Measurements from ENCODE around the gene SLC47A1.
"Not testable (repeated sequence)": the region's sequence is repeated elsewhere in the genome, so short reads cannot be mapped to it uniquely, and the experiment has no call there.

The SLC47A1 gene

DNA sequence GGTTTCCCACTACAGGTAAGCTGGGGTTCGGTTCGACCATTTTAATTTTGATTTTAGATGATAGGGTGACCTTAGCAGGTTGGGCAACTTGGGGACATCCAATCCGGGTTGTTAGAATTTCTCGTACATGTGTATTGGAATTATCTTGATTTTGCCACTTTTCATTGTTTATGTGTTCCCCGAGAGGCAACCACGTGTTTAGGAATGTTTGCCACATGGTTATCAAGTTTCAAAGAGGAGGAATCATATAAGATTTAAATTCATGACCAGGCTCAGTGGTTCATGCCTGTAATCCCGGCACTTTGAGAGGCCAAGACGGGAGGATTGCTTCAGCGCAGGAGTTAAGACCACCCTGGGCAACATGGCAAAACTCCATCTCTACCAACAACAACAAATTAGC lies 10.0 kb upstream of the SLC47A1 start:
- DNase-seq, result no peak

GRCh38 chr17:19526950-19527349 lies 6.7 kb upstream of the SLC47A1 start:
- not testable (repeated sequence) for DNase-seq

DNA sequence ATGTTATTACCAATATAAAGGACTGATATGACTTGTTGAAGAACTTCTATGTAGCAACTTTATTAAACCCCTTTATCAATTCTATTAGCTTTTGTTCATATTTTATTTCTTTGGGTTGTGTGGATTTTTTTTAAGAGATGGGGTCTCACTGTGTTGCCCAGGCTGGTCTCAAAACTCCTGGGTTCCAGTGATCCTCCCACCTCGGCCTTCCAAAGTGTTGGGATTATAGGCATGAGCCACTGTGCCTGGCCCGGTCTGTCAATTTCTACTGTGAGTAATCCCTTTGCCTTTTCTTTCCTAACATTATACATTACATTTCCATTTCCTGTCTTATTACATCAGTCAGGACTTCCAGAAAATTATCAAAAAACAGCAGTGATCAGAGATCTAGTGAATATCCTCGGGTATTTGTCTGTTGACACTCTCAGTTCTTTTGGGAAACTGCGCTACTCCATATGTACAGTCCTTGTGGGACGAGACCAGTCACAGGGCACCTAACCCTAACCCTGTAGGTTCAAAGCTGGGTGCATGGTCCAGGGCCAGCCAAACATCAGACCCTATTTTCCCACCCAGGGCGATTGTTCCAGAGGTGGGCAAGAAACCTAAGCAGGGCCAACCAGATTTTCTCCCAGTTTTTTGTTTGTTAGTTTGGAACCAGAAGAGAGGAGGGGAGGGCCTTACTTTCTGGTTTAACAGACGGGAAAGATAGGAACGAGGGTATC lies 1.7 kb upstream of the SLC47A1 start:
- no peak for DNase-seq

DNA sequence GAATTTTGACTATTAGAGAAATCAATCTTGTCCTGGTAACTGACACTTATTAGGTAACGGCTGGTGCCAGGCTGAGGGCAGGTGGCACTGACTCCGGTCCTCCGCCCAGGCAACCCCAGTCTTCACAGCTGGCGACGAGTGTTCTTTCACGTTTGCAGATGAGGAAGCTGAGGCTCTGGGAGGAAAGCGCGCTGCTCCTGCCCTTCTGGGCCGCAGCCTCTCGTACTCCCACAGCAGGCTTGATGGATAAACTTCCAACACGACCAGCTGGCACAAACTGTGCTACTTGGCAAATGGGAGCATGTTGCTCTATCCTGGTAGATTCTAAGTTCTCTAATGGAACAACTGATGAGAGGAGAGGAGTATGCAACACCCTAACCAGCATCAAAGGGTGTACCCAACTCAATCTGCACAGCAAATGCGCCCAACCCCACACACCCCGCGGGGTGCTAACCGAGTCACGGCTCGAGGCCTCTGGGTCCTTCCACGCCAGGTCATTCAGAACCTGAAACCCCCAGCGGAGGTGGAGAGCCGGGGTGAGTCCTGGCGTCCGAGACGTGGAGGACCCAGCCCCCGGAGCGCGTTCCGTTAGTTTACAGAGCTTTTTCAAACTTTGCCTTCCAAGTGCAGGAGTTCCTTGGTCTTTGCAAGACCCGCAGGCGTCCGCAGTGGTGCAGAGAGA lies 477 bp upstream of the SLC47A1 start:
- no peak for DNase-seq

DNA sequence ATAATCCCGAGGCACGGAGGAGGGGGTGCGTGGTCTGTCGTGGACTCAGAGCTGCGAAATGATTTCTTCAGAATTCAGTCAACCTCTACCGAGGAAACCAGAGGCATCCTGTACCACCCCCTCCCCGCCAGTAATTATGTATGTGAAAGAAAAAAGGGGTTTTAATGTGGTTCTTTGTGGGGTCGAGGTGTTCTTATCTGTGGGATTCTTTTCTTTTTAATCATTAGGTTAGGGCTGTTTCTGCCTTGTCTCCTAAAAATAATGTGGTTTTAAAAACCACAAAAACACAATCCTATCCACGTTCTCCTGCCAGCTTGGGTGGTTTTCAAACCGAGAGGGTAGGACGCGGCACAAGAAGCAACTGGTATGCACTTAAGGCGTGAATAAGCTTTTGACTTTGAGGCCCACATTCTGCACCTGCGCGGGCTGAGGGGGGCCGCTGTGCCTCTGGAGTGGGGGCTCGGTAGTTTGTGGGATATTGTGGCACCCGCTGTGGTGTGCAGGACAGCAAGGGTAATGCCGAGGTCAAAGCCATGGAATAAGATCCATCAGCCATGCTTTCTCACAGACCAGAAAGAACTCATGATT lies 1.0 kb downstream of the SLC47A1 start:
- no peak for DNase-seq

DNA sequence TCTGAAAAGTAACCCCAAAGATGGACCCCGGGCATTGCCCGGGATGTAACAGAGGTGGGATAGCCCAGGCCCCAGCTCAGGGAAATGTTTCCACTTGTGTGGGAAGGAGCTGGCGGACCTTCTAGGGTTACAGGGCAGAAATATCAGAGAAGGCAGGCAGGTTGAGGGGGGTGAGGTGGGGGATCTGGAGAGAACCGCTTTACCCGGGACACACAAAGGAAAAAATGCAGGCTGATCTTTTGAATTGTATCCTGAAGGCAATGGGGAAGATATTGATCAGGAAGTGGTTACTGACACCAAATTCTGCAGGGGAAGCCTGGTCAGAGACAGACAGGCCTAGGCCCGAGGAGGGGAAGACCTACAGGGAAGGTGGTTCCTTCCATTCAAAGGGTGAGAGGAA lies 3.5 kb downstream of the SLC47A1 start:
- DNase-seq, result no peak

- no peak for DNase-seq
Measured at GRCh38 chr17:19538095-19539039, 4.7 kb downstream of the SLC47A1 start.

- DNase-seq, result no peak
Measured at GRCh38 chr17:19539040-19539399, 5.4 kb downstream of the SLC47A1 start.

- DNase-seq, result no peak
Measured at GRCh38 chr17:19539841-19540311, 6.2 kb downstream of the SLC47A1 start.

DNA sequence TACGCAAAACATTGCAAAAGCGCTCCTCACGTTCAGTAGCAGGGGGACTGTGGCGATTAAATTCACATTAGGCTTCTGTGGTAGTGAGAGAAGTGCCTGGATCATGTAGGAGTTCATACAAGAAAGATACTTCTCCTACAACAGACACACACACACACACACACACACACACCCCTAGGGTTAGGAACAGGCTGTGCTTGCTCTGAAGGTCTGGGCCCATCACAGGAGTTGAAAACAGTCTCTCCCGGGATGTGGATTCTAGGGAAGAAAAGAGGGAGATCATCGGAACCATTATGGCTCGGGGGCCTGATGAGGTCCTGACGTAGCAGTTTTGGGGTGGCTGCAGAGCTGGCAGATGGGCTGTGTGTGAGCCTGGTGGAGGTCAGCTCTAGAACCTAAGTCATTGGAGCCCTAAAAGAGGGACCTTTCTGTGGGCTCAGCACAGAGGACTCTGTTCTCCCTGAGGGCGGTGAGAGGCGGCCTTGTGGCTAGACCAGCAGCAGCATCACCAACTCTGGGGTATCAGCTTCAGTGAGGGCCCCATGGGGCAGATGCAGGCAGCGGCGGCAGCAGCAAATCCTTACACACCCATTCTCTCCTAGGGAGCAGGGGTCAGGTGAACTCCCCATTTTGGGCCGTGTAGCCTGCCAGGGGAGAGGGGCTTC lies 7.2 kb downstream of the SLC47A1 start:
- DNase-seq, result no peak

DNA sequence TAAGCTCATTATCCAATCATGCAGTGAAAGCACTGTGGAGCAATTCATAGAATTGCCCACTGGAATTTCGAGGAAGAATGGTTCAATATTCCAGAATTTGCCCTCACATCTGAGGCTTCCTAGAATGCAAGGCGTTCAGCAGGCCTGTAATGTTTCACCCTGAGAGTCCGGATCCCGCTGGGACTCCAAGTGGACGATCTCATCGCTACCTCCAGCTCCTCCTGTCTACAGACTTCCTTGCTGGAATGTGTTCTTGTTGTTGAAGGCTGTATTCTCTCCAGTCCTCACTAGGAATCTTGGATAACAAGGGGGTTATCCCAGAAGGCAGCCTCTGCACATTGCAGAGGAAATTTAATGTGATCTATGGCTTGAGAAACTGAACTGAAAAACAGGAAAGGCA lies 7.8 kb downstream of the SLC47A1 start:
- DNase-seq, result no peak

GRCh38 chr17:19542247-19542646 lies 8.6 kb downstream of the SLC47A1 start:
- DNase-seq, result no peak

DNA sequence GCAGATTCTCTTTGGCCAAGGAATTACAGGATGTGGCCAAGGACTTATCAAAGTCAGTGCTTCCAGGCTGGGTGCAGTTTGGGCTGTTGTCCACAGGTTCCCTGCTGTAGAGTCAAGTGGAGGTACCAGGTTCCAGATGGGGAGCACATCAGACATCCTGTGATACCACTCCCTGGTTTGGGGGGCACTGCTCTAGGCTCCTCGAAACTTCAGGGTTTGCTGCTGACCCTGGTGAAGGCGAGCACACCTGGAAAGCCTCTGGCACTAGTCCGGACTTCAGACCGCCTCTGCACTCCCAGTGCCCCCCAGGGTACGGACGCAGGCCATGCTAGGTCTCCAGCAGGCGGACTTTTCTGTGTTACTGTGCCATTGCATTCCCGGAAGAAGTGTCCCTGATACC lies 10.7 kb downstream of the SLC47A1 start:
- DNase-seq, result no peak

GRCh38 chr17:19546289-19547065 lies 12.8 kb downstream of the SLC47A1 start:
- DNase-seq, result no peak

GRCh38 chr17:19549746-19550623 lies 16.3 kb downstream of the SLC47A1 start:
- DNase-seq, result no peak

DNA sequence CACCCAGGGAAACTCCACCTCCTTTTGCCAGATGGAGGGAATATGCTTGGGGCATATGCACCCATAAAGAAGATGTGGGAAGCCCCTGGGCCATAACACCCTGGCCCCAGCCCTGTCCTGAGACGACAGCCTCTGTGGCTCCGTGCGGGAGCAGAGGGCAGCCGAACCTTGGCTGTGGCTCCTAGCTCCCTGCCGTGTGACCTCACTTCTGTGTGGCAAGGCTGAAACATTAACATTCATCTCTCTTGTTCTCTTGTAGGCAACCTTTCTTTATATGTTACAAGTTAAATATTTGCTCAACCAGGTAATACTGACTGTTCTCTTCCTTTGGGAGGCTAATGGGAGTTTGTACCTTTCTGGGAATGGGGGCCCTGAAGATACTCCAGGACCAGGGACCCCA lies 17.5 kb downstream of the SLC47A1 start:
- DNase-seq, result no peak

GRCh38 chr17:19551591-19552148 lies 18.0 kb downstream of the SLC47A1 start:
- DNase-seq, result no peak

GRCh38 chr17:19553036-19553435 lies 19.4 kb downstream of the SLC47A1 start:
- DNase-seq, result no peak

- no peak for DNase-seq
Measured at GRCh38 chr17:19554393-19554792, 20.7 kb downstream of the SLC47A1 start.

- DNase-seq, result no peak
Measured at GRCh38 chr17:19555746-19556145, 22.1 kb downstream of the SLC47A1 start.

All from NCI-H526 (cell line).